ENCODE measurements around the gene CFAP97. TPM values are rescaled to one million over a fixed set of nuclear protein-coding genes. Genes with fewer than 3 reads are reported as not detected.

The CFAP97 gene
- total and polyA plus RNA-seq, 9 donors = 19.1 to 30.9 (median 24.6) TPM

- Histone ChIP-seq H3K4me1 (ENCODE audit: control insufficient read depth, insufficient read depth, low read length) (peaks cover 14% of the 10 kb centered on the region), H3K4me3 (ENCODE audit: low read length) (no peak overlapping the region), H3K27ac (ENCODE audit: low read length) (no peak overlapping the region), H3K36me3 (ENCODE audit: control insufficient read depth, insufficient read depth, low read length) (no peaks in the 10 kb centered on the region), H3K9me3 (replicated peaks; ENCODE audit: control insufficient read depth, low read depth, low read length) (no peaks in the 10 kb centered on the region), H3K27me3 (ENCODE audit: control insufficient read depth, insufficient read depth, low read length) (no peaks in the 10 kb centered on the region)
- peak; percentile 51 for DNase-seq
- no CpG with 5 or more reads among the region's 9 CpGs for WGBS (ENCODE audit: insufficient coverage)
Measured at GRCh38 chr4:185115827-185116232, 88.0 kb downstream of the CFAP97 start.

GRCh38 chr4:185113340-185113739 lies 90.5 kb downstream of the CFAP97 start:
- DNase-seq = no peak
- WGBS (ENCODE audit: insufficient coverage) = no CpG with 5 or more reads among the region's 2 CpGs

DNA sequence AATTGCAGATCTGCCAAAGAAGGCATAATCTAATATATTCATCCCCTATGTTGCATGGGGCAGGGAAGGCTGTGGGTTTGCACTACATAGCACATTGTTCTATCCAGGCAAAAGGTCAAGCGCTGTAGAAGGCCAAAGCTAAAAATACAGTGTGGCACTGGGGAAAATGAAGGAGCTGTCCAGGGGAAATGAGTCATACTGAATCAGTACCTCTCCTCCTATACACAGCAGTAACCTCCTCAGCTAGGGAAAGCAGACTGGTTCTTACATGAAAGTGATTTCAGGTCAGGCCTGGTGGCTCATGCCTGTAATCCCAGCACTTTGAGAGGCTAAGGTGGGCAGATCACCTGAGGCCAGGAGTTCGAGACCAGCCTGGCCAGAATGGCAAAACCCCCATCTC lies 91.7 kb downstream of the CFAP97 start:
- Histone ChIP-seq H3K36me3 (ENCODE audit: control insufficient read depth, insufficient read depth, low read length) (no peaks in the 10 kb centered on the region), H3K27ac (ENCODE audit: low read length) (no peak overlapping the region), H3K9me3 (replicated peaks; ENCODE audit: control insufficient read depth, low read depth, low read length) (no peaks in the 10 kb centered on the region), H3K4me3 (ENCODE audit: low read length) (no peak overlapping the region), H3K4me1 (ENCODE audit: control insufficient read depth, insufficient read depth, low read length) (peaks cover 14% of the 10 kb centered on the region), H3K27me3 (ENCODE audit: control insufficient read depth, insufficient read depth, low read length) (no peaks in the 10 kb centered on the region)
- DNase-seq = peak; percentile 70
- WGBS (ENCODE audit: insufficient coverage) = no CpG with 5 or more reads among the region's 2 CpGs

More at GRCh38 chr4:185113340-185113739, 90.5 kb downstream of the CFAP97 start:
- H3K27ac ChIP-seq (ENCODE audit: low read length) = no peak overlapping the region
- no peak overlapping the region for H3K4me3 ChIP-seq (ENCODE audit: low read length)
- peaks cover 14% of the 10 kb centered on the region for H3K4me1 ChIP-seq (ENCODE audit: control insufficient read depth, insufficient read depth, low read length)
- H3K27me3 ChIP-seq (ENCODE audit: control insufficient read depth, insufficient read depth, low read length) = no peaks in the 10 kb centered on the region
- H3K36me3 ChIP-seq (ENCODE audit: control insufficient read depth, insufficient read depth, low read length) = no peaks in the 10 kb centered on the region
- H3K9me3 ChIP-seq (replicated peaks; ENCODE audit: control insufficient read depth, low read depth, low read length) = no peaks in the 10 kb centered on the region

- 59% methylated on average over 6 of the region's 11 CpGs for WGBS (ENCODE audit: insufficient coverage)
- DNase-seq = no peak
- Histone ChIP-seq H3K9me3 (replicated peaks; ENCODE audit: control insufficient read depth, low read depth, low read length) (no peaks in the 10 kb centered on the region), H3K4me3 (ENCODE audit: low read length) (no peak overlapping the region), H3K27ac (ENCODE audit: low read length) (no peak overlapping the region), H3K27me3 (ENCODE audit: control insufficient read depth, insufficient read depth, low read length) (no peaks in the 10 kb centered on the region), H3K4me1 (ENCODE audit: control insufficient read depth, insufficient read depth, low read length) (peaks cover 9% of the 10 kb centered on the region), H3K36me3 (ENCODE audit: control insufficient read depth, insufficient read depth, low read length) (no peaks in the 10 kb centered on the region)
Measured at GRCh38 chr4:185110375-185110823, 93.4 kb downstream of the CFAP97 start.

DNA sequence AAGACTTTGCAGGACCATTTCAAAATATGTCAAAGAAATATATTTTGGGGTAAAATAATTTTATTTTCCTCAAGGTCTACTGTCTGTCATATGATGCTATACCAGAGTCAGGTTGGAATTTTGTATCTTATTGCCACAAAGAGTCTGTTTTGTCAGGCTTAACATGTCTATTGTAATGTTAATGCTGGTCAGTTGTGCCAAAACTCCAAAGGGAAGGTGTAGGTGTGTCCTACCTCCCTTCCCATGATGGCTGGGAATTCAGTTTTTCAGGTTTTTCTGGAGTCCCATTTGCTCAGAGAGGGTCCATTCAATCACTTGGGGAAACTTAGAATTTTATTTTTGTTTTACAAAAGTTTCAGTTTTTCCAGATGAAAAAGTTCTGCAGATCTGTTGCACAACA lies 94.1 kb downstream of the CFAP97 start:
- Histone ChIP-seq H3K4me3 (ENCODE audit: low read length) (no peak overlapping the region), H3K36me3 (ENCODE audit: control insufficient read depth, insufficient read depth, low read length) (no peaks in the 10 kb centered on the region), H3K9me3 (replicated peaks; ENCODE audit: control insufficient read depth, low read depth, low read length) (no peaks in the 10 kb centered on the region), H3K4me1 (ENCODE audit: control insufficient read depth, insufficient read depth, low read length) (peaks cover 9% of the 10 kb centered on the region), H3K27ac (ENCODE audit: low read length) (no peak overlapping the region), H3K27me3 (ENCODE audit: control insufficient read depth, insufficient read depth, low read length) (no peaks in the 10 kb centered on the region)
- DNase-seq = no peak

Other genes starting within 250 kb of the CFAP97 start
- not detected for gene HELT, start 185.5 kb downstream of the CFAP97 start, total RNA-seq
- not detected for gene HELT, start 185.5 kb downstream of the CFAP97 start, polyA plus RNA-seq (ENCODE audit: insufficient read depth in 1 of 8, insufficient read length in 8 of 8, low replicate concordance in 1 of 8)
- 103 TPM for gene SLC25A4, start 60.7 kb downstream of the CFAP97 start, total RNA-seq
- gene SLC25A4, start 60.7 kb downstream of the CFAP97 start, polyA plus RNA-seq (ENCODE audit: insufficient read depth in 1 of 8, insufficient read length in 8 of 8, low replicate concordance in 1 of 8) = 100 to 1,000 TPM in 6 of 8 donors, 10 to 100 TPM in 2; 61.0 to 158 (median 123) TPM
- 14.6 TPM for gene SNX25, start 5.6 kb upstream of the CFAP97 start, total RNA-seq
- 1 to 10 TPM; 7.0 to 9.4 (median 8.0) TPM for gene SNX25, start 5.6 kb upstream of the CFAP97 start, polyA plus RNA-seq (ENCODE audit: insufficient read depth in 1 of 8, insufficient read length in 8 of 8, low replicate concordance in 1 of 8)
- 4.1 TPM for gene LRP2BP, start 191.9 kb upstream of the CFAP97 start, total RNA-seq
- gene LRP2BP, start 191.9 kb upstream of the CFAP97 start, polyA plus RNA-seq (ENCODE audit: insufficient read depth in 1 of 8, insufficient read length in 8 of 8, low replicate concordance in 1 of 8) = 1 to 10 TPM; 1.8 to 6.7 (median 3.3) TPM
- 12.3 TPM for gene ANKRD37, start 192.8 kb upstream of the CFAP97 start, total RNA-seq
- 10 to 100 TPM; 17.0 to 39.7 (median 23.6) TPM for gene ANKRD37, start 192.8 kb upstream of the CFAP97 start, polyA plus RNA-seq (ENCODE audit: insufficient read depth in 1 of 8, insufficient read length in 8 of 8, low replicate concordance in 1 of 8)
- gene UFSP2, start 222.0 kb upstream of the CFAP97 start, total RNA-seq = 54.4 TPM
- 10 to 100 TPM; 35.7 to 57.2 (median 40.9) TPM for gene UFSP2, start 222.0 kb upstream of the CFAP97 start, polyA plus RNA-seq (ENCODE audit: insufficient read depth in 1 of 8, insufficient read length in 8 of 8, low replicate concordance in 1 of 8)

Data from muscle of leg (tissue), 11 donors.